GM23338 (cell line): ENCODE data around the gene HORMAD2.

Experiments used
- EZH2 ChIP-seq: fragments of 200-600 bp; sonication (generic); IDR thresholded peaks from one replicate; pipeline ENCODE4 v1.8.0; 2017; ENCODE audit warnings: antibody characterized with exemption, mild to moderate bottlenecking, low read depth; ENCODE audit not compliant: unreplicated experiment
- EZH2phosphoT487 ChIP-seq: fragments of 200-600 bp; sonication (generic); IDR thresholded peaks from one replicate; pipeline ENCODE4 v1.8.1; 2018; ENCODE audit warnings: antibody characterized with exemption; ENCODE audit not compliant: unreplicated experiment
- JUNB ChIP-seq: IDR thresholded peaks from one replicate; pipeline ENCODE4 v1.6.1; 2016; ENCODE audit warnings: antibody characterized with exemption; ENCODE audit not compliant: unreplicated experiment
- POLR2AphosphoS5 ChIP-seq: IDR thresholded peaks from 2 replicates; pipeline ENCODE4 v1.6.1; 2016; ENCODE audit warnings: antibody characterized with exemption, low read depth
- STAT1 ChIP-seq: IDR thresholded peaks from one replicate; pipeline ENCODE4 v1.6.1; 2016; ENCODE audit warnings: antibody characterized with exemption; ENCODE audit not compliant: unreplicated experiment
- ZNF114 ChIP-seq: fragments of 250-450 bp; sonication (Bioruptor Pico); IDR thresholded peaks from 2 replicates; pipeline ENCODE4 v1.5.0; 2020; ENCODE audit warnings: mild to moderate bottlenecking, moderate library complexity
- TF ChIP-seq, protein P1 (sequence below), 2 experiments: fragments of 200-600 bp in 1 of 2; sonication (generic) in 1 of 2; conservative IDR thresholded peaks; 2 replicates each; pipeline versions ENCODE4 v1.5.1 to v1.6.1; 2016 to 2017; ENCODE audit warnings: antibody characterized with exemption in 2 of 2, low read depth in 2 of 2, mild to moderate bottlenecking in 2 of 2, moderate library complexity in 1 of 2

- TF ChIP-seq, protein P1, sequence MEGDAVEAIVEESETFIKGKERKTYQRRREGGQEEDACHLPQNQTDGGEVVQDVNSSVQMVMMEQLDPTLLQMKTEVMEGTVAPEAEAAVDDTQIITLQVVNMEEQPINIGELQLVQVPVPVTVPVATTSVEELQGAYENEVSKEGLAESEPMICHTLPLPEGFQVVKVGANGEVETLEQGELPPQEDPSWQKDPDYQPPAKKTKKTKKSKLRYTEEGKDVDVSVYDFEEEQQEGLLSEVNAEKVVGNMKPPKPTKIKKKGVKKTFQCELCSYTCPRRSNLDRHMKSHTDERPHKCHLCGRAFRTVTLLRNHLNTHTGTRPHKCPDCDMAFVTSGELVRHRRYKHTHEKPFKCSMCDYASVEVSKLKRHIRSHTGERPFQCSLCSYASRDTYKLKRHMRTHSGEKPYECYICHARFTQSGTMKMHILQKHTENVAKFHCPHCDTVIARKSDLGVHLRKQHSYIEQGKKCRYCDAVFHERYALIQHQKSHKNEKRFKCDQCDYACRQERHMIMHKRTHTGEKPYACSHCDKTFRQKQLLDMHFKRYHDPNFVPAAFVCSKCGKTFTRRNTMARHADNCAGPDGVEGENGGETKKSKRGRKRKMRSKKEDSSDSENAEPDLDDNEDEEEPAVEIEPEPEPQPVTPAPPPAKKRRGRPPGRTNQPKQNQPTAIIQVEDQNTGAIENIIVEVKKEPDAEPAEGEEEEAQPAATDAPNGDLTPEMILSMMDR (conservative IDR thresholded peaks at IDR 0.05; ENCODE audit: low read depth in 2 of 2): no peak
- no peak for TF ChIP-seq POLR2AphosphoS5
- no peak for TF ChIP-seq JUNB
- no peak for TF ChIP-seq EZH2
- TF ChIP-seq STAT1: no peak
- TF ChIP-seq ZNF114 (CRISPR knock-in tag): no peak
- no peak for TF ChIP-seq EZH2phosphoT487
These were observed 12.4 kb downstream of the HORMAD2 start for GRCh38 chr22:30092686-30093085.
